Measurements from ENCODE around the gene KIAA0232.

DNA sequence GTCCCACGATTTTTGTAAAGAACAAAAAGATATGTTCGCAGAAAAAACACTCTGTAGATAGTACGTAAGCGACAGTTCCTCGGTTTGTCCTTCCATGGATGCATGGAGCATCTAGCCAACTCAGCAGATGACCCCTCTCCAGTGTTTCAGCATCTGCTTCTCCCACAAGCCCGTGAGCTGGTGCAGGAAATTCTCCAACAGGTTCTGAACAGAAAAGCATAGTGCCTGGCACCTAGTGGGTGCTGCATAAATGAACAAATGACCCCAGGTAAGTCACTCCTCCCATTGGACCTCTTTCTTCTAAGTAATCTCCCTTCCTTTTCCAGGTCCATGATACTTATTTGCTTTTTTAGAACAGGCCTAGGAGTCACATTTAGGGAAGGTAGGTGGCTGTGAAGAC lies 966 bp upstream of the KIAA0232 start:
- TF ChIP-seq RAD21 (IDR thresholded peaks at IDR 0.05; ENCODE audit: low read depth) (no peak; the same call in 1 of the 2 replicates), TCF12 (IDR thresholded peaks at IDR 0.05; ENCODE audit: low read depth) (no peak), YY1 (IDR thresholded peaks at IDR 0.05; ENCODE audit: low read depth) (no peak), EP300 (IDR thresholded peaks at IDR 0.05; ENCODE audit: borderline replicate concordance) (no peak)
- TF ChIP-seq, protein P1, sequence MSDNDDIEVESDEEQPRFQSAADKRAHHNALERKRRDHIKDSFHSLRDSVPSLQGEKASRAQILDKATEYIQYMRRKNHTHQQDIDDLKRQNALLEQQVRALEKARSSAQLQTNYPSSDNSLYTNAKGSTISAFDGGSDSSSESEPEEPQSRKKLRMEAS (IDR thresholded peaks at IDR 0.05) = no peak
